ENCODE data around the gene ITSN2.

Gene ITSN2

GRCh38 chr2:24179683-24180082 lies 180.7 kb downstream of the ITSN2 start:
- no peak for DNase-seq (ENCODE audit: low read depth)

DNA sequence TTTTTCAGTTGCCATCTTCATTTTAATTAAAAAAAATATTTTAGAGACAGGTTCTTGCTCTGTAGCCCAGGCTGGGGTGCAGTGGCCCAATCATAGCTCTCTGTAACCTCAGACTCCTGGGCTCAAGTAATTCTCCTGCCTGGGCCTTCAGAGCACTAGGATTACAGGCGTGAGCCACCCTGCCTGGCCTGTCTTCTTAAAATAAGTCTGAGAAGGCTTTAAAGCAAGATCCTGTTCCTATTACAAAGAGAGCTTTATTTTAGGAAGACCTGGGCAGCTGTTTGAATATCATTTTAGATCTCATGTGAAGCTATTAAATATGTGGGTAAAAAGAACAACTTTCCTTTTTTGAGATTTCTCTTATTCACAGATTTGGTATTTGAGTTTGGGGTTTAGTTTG lies 184.0 kb downstream of the ITSN2 start:
- DNase-seq (ENCODE audit: low read depth): no peak

DNA sequence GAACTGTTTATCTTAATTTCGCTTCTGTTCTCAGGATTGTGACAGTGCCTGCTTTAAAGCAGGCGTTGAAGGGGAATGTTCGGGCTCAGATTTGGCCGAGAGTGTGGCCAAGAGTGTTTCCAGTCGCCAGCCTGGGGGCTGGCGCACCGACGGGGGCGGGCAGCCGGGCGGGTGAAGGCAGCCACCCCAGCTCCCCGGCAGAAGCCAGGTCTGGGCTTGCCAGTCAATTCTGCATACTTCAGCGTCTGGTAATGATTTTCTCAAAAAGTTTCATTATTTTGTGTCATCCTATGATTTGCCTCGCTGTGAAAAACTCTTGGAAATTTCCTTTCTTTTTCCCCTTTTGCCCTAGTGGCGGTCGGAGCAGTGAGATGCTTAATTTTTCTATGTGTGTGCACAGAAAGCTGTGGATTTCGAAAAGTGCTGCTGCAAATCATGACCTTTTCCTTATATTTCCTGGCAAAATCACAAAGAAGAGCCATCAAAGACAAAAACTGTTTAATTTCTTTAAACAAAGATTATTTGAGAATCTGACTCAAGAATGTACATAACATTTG lies 184.6 kb downstream of the ITSN2 start:
- no peak for DNase-seq (ENCODE audit: low read depth)

DNA sequence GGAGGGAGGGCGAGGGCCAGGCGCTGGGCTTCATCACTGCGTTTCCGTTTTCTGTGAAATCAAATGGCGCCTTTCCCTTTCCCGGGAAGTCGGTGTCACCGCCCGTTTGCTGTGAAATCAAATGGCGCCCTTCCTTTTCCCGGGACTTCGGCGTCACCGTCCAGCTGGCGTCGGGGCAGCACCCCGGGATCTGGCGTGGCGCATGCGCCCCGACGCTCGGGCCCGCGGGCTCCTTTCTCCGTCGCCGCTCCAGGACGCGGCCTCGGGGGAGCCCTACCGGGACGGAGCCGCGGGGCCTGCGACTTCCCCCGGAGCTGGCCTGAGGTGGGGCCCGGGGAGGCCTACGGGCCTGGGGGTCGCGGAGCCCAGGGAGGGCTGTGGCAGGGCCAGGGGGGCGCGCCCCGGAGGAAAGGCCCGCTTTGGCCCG lies 185.5 kb downstream of the ITSN2 start, which contains the start of gene FAM228A:
Gene FAM228A, plus strand, starts transcription at position 203 of the 427 bp plus-strand sequence. CDS start 428 bp downstream, outside the sequence.
- DNase-seq (ENCODE audit: low read depth): no peak

DNA sequence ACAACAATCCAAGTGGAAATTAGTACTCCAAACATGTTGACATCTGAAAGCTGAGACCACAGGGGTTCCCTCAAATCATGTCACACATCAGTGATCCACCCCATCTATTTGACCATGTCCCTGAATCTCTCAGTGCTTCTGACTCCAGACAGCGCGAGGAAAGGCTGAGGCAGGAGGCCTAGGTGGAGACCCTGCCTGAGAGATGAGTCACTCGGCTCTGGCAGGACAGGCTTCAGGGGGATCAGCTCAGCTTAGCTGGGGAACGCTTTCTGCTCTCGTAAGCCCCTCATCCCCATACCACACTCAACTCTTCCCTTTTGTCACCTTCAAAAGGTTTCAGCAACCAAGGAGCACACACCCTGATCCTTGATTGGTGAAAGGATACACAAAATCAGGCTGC lies 191.3 kb downstream of the ITSN2 start:
- no peak for DNase-seq (ENCODE audit: low read depth)

DNA sequence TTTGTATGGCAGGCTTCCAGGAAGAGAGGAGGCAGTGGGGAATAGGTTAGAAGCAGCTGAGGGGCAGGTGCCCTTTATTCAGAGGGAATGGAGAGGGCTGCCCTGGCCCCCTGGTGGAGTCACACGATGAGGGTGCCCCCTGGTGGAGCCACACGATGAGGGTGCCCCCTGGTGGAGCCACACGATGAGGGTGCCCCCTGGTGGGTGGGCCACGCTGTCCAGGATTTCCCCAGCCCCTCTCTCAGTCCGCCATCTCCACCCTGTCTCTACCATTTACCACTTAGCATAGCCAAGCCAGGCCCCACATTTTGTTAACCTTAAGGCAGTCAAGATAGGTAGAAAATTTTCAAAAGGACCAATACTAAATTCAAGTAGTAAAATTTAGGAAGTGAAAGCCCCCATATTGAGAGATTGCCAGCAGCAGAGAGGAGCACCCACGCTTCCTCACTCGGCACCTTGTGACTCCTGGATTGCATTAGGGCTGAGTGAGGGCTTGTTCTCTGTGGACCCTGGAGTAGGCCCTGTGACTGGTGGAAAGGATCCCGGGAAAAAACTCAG lies 195.8 kb downstream of the ITSN2 start:
- DNase-seq (ENCODE audit: low read depth): peak; percentile 14

GRCh38 chr2:24163601-24164000 lies 196.7 kb downstream of the ITSN2 start:
- no peak for DNase-seq (ENCODE audit: low read depth)

GRCh38 chr2:24163186-24163585 lies 197.2 kb downstream of the ITSN2 start:
- no peak for DNase-seq (ENCODE audit: low read depth)

GRCh38 chr2:24162494-24162893 lies 197.8 kb downstream of the ITSN2 start:
- DNase-seq (ENCODE audit: low read depth): no peak

DNA sequence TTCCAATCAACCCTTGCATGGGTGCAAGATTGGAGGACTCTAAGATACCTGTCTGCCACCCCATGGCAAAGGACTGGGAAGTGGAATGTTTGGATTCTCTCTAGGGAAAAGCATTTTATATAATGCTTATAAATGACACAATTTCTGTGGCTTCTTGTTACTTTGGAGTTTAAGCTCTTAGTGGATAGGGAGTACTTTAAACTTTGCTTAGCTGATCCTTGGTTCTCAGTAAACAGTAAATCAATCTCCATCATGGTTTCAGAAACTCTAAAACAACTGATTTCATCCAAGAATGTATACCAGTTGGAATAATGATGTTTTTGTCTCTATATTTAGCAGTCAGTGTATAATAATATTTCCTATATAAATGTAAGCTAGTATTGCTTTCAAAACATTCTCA lies 199.6 kb downstream of the ITSN2 start:
- no peak for DNase-seq (ENCODE audit: low read depth)

- DNase-seq (ENCODE audit: low read depth): no peak
Measured at GRCh38 chr2:24159708-24160107, 200.6 kb downstream of the ITSN2 start.

- DNase-seq (ENCODE audit: low read depth): no peak
Measured at GRCh38 chr2:24158131-24158530, 202.2 kb downstream of the ITSN2 start.

GRCh38 chr2:24153478-24153877 lies 206.9 kb downstream of the ITSN2 start:
- DNase-seq (ENCODE audit: low read depth): no peak

All from stimulated activated CD8-positive, alpha-beta memory T cell treated with anti-CD3 and anti-CD28 coated beads, Interleukin-4, amount 100 ng/mL, for 24 hours (primary cell).